ENCODE data around the gene RARS1.

DNA sequence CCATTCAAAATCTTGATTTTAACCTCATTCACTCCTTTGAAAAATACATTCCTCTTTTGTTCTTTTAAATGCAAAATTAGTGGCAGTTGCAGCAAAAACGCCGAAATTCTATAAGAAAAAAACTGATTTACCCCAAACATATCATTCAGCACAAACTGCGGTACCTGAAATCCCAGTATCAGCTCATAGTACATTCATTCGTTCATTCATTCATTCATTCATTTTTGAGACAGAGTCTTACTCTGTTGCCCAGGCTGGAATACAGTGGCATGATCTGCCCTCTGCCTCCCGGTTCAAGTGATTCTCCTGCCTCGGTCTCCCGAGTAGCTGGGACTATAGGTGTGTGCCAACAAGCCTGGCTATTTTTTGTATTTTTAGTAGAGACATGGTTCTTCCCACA, 63.3 kb downstream of the RARS1 start:
- TF ChIP-seq ZNF384 (IDR thresholded peaks at IDR 0.05) (no peak), SUZ12 (IDR thresholded peaks at IDR 0.05) (no peak), ELF4 (IDR thresholded peaks at IDR 0.05) (no peak), SP1 (IDR thresholded peaks at IDR 0.05) (no peak), FOXM1 (IDR thresholded peaks at IDR 0.05; ENCODE audit: borderline replicate concordance) (no peak), HDGF (IDR thresholded peaks at IDR 0.05; ENCODE audit: borderline replicate concordance) (no peak), TARDBP (IDR thresholded peaks at IDR 0.05) (no peak)

All from HEK293T (cell line).